ENCODE results near the gene CHD8.
"Not testable (repeated sequence)": the region's sequence is repeated elsewhere in the genome, so short reads cannot be mapped to it uniquely, and the experiment has no call there.

Gene CHD8

GRCh38 chr14:21437063-21437901 lies 18.6 kb downstream of the CHD8 start:
- peak; percentile 100 for DNase-seq

- DNase-seq, result peak; percentile 27
These were observed 19.3 kb downstream of the CHD8 start for GRCh38 chr14:21436567-21437062.

- no peak for DNase-seq
These were observed 24.8 kb downstream of the CHD8 start for GRCh38 chr14:21431126-21431525.

GRCh38 chr14:21428930-21429329 lies 27.0 kb downstream of the CHD8 start:
- DNase-seq, result no peak

- no peak for DNase-seq
These were observed 29.2 kb downstream of the CHD8 start for GRCh38 chr14:21426692-21427091.

GRCh38 chr14:21419528-21419927 lies 36.4 kb downstream of the CHD8 start:
- DNase-seq, result no peak

- DNase-seq, result no peak
These were observed 40.6 kb downstream of the CHD8 start for GRCh38 chr14:21415329-21415728.

- DNase-seq, result no peak
These were observed 41.7 kb downstream of the CHD8 start for GRCh38 chr14:21414137-21414631.

- no peak for DNase-seq
These were observed 47.8 kb downstream of the CHD8 start for GRCh38 chr14:21408147-21408546.

GRCh38 chr14:21406213-21406612 lies 49.7 kb downstream of the CHD8 start:
- DNase-seq, result no peak

GRCh38 chr14:21405097-21405496 lies 50.8 kb downstream of the CHD8 start:
- no peak for DNase-seq

GRCh38 chr14:21399311-21399870 lies 56.5 kb downstream of the CHD8 start:
- DNase-seq, result no peak

- DNase-seq, result no peak
These were observed 57.0 kb downstream of the CHD8 start for GRCh38 chr14:21398901-21399300.

- no peak for DNase-seq
These were observed 60.5 kb downstream of the CHD8 start for GRCh38 chr14:21395450-21395849.

- no peak for DNase-seq
These were observed 70.6 kb downstream of the CHD8 start for GRCh38 chr14:21385188-21385904.

GRCh38 chr14:21384494-21384851 lies 71.5 kb downstream of the CHD8 start:
- no peak for DNase-seq

GRCh38 chr14:21383848-21384493 lies 72.0 kb downstream of the CHD8 start, which contains the start of gene SUPT16H:
Gene SUPT16H, minus strand, starts transcription at chr14:21384019. Its CDS starts 92 bp downstream, at chr14:21383927.
- peak; percentile 98 for DNase-seq

GRCh38 chr14:21382886-21383847 lies 72.8 kb downstream of the CHD8 start:
- DNase-seq, result no peak

- DNase-seq, result no peak
These were observed 73.8 kb downstream of the CHD8 start for GRCh38 chr14:21382095-21382494.

- no peak for DNase-seq
These were observed 76.6 kb downstream of the CHD8 start for GRCh38 chr14:21379338-21379737.

- no peak for DNase-seq
These were observed 81.9 kb downstream of the CHD8 start for GRCh38 chr14:21373980-21374379.

GRCh38 chr14:21372814-21373213 lies 83.1 kb downstream of the CHD8 start:
- not testable (repeated sequence) for DNase-seq
